Measurements from ENCODE around the gene RIPK1.
"Not testable (repeated sequence)": the region's sequence is repeated elsewhere in the genome, so short reads cannot be mapped to it uniquely, and the experiment has no call there.

- TF ChIP-seq CTCF (IDR thresholded peaks at IDR 0.05; ENCODE audit: low read depth, low read length); EZH2phosphoT487 (IDR thresholded peaks at IDR 0.05; ENCODE audit: low read depth): not testable (repeated sequence)
These were observed 87.1 kb downstream of the RIPK1 start for GRCh38 chr6:3155416-3155815.

Data from OCI-LY3 (cell line).